NCI-H1930 (cell line): ENCODE results near the gene TNFSF9.
"Not testable (repeated sequence)": the region's sequence is repeated elsewhere in the genome, so short reads cannot be mapped to it uniquely, and the experiment has no call there.

Experiments used
- DNase-seq, 2 experiments: peaks; one replicate each; lab custom pipeline; 2025; lab: John Stamatoyannopoulos, UW

The TNFSF9 gene

DNA sequence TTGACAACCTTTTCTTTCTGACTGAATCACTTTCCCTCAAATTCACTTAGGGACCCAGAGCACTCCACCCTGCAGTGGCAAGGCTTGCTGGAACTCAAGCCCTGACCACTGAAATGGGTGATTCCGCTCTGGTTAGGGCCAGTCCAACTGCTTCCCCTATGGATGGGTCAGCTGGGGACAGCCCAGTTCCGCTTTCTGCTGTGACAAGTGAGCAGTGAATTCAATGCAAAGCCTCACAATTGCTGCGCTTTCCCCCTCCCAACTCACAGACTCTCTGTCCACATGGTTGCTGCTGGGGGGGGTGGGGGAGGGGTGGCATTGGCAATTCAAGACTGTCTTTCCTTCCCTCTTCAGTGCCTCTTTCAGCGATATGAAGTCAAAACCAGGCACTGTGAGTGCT lies 41.4 kb downstream of the TNFSF9 start:
- DNase-seq: no peak

DNA sequence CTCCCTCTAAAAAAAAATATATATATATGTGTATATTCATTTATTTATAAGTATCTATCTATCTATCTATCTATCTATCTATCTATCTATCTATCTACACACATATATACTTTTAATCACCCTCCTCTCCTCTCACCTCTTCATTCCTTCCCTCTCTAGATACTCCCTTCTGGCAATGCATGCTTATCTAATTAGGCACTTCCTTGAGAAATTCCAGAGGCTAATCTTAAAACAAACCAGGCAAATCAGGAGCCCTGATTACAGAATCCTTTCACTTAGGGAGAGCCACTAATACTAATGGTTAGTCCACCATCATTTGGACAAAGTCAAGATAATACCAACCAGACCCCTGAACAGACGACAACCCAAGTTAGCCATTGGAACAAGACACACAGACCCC lies 42.5 kb downstream of the TNFSF9 start:
- DNase-seq: no peak

DNA sequence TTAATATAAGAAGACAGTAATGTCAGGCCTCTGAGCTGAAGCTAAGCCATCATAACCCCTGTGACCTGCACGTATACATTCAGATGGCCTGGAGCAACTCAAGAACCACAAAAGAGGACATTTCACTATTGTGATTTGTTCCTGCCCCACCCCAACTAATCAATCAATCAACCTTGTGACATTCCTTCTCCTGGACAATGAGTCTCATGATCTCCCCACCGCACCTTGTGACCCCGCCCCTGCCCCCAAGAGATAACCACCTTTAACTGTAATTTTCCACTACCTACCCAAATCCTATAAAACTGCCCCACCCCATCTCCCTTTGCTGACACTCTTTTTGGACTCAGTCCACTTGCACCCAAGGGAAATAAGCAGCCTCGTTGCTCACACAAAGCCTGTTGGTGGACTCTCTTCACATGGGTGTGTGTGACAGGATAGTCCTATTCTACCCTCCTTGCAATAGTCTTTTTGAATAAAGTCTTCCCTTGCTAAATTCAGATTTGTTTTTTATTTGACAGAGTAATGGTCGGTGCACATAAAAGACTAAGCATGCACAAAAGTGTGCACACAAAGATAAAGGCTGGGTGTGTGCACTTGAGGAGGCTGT lies 46.1 kb downstream of the TNFSF9 start:
- no peak for DNase-seq

DNA sequence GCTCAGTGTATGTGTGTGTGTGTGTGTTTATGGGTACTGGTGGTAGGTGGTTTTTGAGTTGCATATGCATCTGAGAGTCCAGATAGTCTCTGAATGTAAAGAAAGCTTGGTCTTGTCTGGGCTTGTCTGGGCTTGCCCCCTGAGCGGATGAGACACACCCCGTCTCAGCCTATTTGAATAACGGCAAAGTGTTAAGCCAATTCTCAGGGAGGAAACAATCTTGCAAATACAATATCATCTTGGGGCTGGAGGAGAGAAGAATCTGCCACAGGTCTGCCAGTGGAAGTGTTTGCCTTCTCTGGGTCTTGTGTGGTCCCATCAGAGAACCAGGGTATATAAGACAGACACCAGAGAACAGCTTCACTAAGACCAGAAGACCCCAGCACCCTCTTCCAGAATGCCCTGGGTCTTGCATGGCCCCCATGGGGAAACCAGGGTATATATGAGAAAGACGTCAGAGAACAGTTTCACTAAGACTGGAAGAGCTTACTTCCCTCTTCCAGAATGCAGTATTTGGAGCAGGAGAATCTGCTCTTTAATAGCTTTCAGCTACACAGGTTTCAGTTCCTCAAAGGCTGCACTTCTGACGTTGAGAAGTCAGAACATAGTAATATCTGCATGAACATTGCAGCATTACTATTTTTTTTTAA lies 46.8 kb downstream of the TNFSF9 start:
- DNase-seq: no peak

DNA sequence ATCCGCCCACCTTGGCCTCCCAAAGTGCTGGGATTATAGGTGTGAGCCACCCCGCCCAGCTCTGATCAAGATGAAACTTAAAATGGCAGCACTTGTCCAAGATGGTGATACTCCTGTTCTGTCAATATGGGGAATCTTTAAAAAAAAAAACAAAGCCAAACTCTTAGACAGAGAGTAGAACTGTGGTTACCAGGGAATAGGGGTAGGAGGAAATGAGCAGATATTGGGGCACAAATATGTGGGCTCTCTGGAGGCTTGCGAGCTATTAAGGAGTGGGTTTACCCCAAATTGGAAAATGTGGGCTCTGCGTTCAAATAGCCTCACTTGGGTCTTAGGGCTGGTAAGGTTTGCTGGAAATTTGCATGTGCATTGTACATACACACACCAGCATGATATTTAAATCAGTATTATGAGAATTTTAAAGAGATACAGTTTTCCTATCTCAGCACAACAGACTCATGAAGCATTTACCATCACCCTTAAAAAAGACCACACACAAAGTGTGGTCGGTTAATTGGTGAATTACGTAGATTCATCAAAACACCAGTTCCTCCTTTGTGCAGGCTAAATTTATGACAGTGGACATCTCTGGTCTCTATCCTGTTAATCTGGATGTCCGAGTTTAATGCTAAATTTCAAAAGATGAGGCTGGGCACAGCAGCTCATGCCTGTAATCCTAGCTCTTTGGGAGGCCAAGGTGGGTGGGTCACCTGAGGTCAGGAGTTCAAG lies 48.8 kb downstream of the TNFSF9 start:
- DNase-seq: no peak

DNA sequence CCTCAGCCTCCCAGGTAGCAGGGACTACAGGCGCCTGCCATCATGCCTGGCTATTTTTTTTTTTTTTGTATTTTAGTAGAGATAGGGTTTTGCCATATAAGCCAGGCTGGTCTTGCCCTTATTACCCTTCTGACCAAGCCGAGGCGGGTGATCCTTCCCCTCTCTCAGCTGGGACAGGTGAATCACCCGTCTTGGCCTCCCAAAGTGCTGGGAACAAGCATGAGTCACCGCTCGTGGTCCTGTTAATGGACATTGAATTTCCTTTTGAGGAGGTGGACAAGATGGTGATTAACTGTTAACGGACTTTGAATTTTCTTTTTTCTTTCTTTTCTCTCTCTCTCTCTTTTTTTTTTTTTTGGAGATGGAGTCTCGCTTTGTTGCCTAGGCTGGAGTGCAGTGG lies 49.5 kb downstream of the TNFSF9 start:
- no peak for DNase-seq

DNA sequence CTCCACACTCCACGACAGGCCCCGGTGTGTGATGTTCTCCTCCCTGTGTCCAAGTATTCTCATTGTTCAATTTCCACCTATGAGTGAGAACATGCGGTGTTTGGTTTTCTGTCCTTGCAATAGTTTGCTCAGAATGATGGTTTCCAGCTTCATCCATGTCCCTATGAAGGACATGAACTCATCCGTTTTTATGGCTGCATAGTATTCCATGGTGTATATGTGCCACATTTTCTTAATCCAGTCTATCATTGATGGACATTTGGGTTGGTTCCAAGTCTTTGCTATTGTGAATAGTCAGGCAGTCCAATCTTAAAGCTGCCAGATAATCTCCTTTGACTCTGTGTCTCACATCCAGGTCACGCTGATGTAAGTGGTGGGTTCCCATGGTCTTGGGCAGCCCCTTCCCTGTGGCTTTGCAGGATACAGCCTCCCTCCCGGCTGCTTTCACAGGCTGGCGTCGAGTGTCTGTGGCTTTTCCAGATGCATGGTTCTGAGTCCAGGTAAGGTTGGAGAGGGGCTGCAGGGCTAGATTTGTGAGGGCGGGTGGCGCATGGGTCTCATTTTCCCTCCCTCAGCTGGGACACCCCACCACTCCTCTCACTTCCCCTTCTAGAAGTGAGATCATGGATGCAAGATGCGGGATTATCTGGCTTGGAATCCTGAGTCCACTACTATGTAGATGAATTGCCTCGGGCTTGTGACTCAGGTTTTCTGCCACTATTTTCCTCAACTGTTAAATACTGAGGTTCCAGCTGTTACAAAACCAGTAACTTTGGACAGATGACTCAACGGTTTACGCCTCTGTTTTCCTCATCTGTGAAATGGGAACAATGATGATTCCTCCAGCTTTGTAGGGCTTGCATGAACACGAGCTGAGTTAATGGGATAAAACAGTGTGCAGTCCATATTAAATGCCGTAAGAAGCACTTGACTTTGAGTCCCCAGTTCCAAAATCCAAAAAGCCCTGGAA lies 52.0 kb downstream of the TNFSF9 start:
- not testable (repeated sequence) for DNase-seq
